ENCODE measurements around the gene RNLS.

Gene RNLS

DNA sequence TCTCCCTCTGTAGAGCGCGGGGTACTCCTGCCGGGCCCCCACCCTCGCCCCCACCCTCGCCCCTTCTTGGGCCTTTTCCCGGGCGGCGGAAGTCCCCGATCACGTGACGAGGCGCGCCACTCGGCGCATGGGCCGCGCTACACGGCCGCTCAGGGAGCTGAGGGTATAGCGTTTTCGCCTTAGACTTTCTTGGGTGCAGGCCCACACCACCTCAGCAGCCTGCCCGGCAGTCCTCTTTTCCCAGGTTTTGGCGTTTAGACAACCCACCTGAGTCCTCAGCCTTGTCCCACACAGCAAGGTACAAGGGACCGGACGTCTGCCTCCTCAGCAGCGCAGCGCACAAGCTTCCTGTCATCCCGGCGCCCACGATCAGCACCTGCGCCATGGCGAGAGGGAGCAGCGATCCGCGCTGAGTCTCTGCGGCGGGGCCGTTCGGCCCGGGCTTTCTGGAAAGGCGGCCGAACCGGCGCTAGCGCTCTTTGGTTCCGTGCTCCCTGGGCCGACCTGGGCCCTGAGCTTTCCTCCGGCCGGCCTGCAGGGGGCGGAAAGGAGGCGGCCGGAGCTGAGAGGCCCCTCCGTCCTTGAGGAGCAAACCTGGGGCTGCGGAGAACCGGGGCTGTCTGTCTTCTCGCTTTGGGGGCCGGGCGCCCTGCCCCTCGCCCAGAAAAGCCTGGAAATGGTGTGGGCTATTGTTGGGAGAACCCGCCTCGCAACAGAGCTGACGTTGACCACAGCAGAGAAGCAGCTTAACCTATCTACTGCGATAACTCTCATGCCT is at the start of gene RNLS:
Gene RNLS, minus strand, starts transcription at position 513 of the 778 bp plus-strand sequence.
- DNase-seq (ENCODE audit: low read depth in 2 of 2) = peak; percentile 15 to 37

DNA sequence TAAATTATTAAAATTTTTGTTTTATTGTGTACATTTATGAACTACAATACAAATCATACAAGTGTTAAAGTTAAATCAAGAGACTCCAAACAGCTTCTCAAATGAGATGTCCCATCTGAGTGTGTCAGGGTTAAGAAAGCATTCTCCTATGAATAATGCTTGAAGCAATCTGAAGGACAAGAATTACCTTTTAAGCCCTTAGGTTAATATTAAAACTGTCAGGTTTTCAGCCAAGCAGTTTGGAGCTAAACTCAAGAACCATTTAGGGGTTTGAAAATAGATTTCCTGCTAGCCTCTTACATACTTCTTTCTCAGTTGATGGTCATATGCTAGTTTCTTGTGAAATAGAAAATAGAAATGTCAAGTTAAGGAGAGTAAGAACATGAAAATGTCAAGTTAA is 41.7 kb upstream of the RNLS start:
- no peak for DNase-seq (ENCODE audit: low read depth in 2 of 2)

DNA sequence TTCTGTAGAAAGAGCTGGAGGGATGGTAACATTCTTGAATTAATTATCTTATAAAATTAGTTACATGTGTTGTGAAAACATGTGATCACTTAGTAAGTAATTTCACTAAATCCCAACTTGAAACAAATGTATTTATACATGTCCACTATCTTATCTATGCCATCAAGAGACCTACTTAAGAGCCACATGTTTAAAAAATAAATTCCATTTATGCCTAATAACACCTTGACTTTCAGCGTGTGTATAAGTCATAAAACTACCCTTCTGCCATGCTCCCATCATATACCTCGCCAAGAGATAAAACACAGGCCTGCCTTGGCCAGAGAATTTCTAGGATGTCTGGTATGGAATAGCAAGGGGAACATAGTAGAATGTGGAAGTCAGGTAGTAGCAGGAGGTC is 40.7 kb upstream of the RNLS start:
- no peak for DNase-seq (ENCODE audit: low read depth in 2 of 2)

DNA sequence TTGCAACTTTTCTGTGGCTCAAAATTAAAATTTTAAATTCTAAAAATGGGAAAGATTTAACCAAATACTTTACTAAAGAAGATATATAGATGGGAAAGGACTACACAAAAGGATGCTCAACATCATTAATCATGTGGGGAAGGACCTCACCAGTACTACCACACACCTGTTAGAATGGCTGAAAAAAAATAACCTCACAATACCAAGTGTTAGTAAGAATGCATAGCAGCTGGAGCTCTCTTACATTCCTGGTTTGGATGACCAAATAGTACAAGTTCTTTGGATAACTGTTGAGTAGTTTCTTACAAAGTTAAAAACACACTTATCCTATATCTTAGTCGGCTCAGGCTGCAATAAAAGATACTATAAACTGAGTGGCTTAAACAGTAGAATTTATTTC is 37.3 kb upstream of the RNLS start:
- DNase-seq (ENCODE audit: low read depth in 2 of 2) = no peak

DNA sequence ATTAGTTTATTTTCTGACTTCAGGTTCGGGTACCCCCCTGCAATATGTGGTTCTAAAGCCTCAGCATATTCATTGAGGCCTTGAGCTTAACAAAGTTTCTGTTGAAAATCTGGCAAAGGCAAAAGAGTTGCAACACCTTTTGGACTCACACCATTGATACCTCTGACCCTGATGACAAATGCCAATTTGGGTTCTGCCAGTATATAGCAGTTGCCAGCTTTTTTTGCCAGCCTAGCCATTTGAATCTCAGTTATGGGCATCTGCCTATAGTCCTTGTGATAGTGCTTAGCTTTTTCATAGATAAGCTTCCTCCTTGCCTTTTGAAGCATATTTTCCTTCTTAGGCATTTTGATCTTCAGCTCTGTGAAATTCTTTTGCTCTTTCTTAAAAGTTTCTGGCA is 35.4 kb upstream of the RNLS start:
- no peak for DNase-seq (ENCODE audit: low read depth in 2 of 2)

DNA sequence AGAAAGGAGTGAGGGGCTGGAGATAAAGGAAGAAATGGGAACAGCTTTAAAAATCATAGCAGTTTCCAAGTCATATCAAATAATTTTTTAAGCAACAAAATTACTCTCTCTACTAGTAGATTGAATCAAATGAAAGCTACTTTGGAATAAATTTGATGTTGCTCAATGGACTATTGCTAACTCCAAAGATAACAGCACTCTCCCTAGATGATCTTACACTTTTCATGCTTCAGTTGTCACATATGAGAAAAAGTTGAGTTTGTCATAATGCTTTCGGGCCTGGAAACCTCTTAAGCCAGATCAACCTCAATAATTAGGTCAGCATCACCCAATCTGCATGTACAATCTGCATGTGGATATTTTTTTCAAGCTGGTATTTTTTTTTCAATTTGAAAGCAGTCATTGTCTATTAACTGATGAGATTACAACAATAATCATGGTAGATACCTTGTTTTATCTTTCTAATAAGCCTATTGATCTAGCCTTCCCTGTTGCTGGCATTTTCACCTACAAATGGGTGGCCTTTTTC is 34.7 kb upstream of the RNLS start:
- no peak for DNase-seq (ENCODE audit: low read depth in 2 of 2)

DNA sequence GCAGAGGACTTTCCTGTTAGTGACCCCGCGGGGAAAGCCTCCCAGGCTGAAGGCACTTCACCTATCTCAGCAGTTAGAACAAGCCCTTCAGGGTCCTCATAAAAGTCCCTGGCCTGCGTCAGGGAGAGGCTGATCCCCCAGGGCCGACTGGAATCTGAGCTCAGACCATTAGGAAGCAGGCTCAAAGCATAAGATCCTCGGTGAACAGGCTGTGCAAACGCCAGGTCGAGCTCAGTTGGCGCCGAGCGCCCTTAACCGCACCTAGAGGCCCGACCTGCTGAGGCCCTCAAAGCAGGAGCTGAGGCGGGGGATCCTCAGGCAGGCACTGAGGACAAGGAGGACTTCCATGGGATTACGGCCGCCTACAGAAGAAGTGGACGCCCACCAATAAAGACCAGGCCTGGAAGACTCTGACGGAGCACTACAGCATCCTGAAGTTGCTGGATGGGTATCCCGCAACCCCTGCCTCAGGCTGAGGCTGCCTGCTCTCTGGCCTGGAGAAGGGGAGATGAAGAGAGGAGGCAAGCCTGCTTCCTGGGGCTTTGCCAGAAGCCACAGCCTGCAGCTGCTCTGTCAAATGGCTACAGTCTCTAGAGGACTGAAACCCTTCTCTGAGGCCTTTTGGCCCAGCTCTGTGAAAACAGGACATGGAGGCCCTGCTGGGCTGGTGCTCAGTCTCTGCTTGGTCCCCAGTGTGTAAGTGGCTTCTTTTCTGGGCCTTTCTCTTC is 33.3 kb upstream of the RNLS start:
- DNase-seq (ENCODE audit: low read depth in 2 of 2) = no peak

DNA sequence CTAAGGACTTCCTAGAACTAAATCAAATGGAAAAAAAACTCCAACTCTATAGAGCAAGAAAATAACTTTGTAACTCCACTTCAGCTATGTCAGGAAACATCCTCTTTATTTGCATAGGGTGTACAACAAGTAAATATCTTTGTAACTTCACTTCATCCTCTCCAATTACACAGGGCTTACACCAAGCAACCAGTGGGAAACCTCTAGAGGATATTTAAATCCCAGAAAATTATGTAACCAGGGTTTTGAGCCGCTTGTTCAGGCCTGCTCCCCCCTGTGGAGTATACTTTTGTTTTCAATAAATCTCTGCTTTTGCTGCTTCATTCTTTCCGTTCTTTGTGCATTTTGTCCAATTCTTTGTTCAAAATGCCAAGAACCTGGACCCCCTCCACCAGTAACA is 25.7 kb upstream of the RNLS start:
- no peak for DNase-seq (ENCODE audit: low read depth in 2 of 2)

DNA sequence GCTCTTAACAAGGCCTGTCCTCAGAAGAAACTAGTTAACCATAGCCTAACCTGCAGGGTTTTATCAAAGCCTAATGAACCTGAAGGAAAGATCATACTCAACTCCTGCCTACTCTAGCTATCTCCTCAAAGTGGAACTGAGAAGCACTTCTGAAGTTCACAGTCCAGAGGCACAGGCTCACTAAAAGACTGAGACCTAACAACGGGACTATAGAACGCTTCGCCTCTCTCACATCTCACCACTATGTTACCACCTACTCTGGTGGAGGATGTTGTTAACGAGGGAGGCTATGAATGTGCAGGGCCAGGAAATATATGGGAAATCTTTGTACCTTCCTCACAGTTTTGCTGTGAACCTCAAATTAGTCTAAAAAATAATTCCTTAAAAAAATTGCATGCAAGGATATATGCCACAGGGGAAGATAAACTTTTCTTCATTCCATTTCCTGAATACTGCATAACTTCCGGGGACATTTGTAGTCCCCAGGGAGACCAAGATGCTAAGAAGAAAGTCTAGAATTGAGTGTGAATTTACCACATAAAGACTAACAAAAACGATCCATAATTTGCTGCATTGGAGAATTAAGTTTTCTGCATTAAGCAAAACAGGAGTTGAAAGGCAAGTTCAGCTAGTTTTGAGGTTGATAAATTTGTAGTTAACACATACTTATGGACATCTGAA is 25.1 kb upstream of the RNLS start:
- no peak for DNase-seq (ENCODE audit: low read depth in 2 of 2)

DNA sequence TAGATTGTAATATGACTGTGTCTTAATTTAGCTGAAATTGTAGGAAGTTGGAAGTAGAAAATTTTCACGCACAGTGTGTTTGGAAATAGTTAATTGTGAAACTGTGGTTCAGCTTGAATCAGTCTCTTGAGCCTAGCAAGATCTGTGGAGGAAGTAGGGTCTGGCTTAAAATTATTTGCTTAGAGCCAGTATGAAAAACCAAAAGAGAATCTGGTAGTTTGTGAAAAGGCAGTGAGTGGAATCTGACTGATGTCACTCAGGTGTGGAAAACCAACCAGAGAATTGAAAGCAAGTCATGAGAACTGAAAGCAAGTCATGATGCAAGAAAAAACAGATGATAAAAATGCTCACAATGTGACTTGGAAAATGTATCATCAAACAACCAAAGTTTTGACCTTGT is 14.9 kb upstream of the RNLS start:
- no peak for DNase-seq (ENCODE audit: low read depth in 2 of 2)

DNA sequence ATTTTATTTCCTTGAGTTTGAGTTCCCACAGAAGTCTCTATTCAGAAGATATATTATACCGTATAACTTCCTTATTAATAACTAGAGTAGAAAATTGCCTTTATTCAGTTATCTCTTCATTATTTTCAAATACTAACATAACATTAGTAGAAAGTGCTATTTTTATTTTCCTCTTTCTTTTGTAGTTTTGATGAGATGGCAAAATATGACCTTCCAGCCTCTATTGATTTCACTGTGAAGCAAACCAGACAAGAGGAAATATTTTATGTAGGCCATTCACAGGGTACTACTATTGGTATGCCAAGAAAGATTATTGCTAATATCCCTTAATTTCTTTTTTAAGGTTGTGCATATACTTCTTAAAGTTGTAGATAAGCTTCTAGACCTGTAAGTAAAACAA is 11.4 kb upstream of the RNLS start:
- DNase-seq (ENCODE audit: low read depth in 2 of 2) = no peak

DNA sequence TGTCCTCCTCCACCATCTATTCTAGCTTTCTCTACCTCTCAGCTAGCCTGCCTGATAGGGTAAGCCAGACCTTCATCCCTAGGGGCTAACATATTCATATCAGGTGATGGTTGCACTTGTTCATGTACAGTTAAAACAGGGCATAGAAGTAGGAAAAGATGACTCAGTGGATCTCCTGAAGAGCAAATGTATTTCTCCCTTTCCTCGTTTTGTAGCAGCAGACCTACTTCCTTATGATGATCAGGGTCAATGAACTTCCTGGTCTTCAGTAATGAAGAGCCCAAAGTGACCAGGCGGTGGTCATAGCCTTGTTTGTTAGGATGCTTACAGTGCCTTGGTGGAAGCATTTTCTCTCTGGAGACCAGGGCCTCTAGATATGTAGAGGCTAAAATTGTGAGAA is 9.8 kb upstream of the RNLS start:
- DNase-seq (ENCODE audit: low read depth in 2 of 2) = no peak

DNA sequence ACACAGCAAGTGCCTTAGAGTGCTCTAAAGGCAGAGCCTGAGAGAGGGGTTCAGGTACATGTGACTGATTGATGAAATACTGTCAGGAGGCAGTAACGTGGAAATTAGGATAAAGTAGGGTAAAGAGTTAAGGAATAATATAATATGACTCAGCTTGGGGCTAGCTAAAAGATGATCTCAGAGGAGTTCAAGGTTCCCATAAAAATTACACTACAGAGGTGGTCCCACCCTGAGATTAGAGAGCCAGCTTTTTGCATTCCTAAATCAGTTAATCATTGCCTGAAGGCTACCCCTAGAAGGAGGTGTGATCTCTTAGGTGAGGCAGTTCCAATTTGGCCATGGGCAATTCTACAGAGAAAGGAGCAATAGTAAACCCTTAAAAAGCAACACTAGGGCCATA is 9.3 kb upstream of the RNLS start:
- no peak for DNase-seq (ENCODE audit: low read depth in 2 of 2)

DNA sequence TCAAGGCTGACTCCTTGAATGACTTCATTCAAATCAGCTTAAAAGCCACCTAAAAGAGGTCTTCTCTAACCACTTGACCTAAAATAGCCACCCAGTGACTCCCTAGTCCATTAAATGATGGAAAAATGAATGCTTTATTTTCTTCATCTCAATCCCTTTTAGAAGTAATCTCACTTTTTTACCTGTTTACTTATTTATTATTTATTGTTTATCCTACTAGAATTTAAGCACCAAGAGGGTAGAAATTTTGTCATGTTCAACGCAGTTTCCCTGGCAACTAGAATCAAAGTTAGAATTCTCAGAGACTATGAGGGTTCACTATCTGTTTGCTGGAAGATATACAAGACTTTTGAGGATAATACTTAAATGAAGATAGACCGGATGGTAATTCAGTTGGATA is 3.3 kb upstream of the RNLS start, which contains the start of gene LIPJ:
Gene LIPJ, plus strand, starts transcription at position 301 of the 400 bp plus-strand sequence. CDS start 3,926 bp downstream, outside the sequence.
- DNase-seq (ENCODE audit: low read depth in 2 of 2) = no peak

DNA sequence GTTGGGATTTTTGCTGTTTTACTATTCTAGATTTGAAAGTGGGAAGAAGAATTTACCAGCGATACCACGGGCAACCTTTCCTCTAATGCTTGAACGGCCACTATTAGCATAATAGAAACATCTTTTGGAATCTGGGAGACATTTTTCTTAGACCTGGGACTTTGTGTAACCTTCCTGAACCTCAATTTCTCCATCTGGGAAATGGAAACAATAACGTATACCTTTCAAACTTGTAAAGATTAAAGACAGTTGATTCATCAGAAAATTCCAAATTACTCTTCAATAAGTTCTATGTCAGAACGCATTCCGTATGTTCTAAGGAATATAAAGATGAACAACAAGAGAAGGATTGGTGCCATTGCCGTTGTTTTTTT is 453 bp upstream of the RNLS start:
- no peak for DNase-seq (ENCODE audit: low read depth in 2 of 2)

DNA sequence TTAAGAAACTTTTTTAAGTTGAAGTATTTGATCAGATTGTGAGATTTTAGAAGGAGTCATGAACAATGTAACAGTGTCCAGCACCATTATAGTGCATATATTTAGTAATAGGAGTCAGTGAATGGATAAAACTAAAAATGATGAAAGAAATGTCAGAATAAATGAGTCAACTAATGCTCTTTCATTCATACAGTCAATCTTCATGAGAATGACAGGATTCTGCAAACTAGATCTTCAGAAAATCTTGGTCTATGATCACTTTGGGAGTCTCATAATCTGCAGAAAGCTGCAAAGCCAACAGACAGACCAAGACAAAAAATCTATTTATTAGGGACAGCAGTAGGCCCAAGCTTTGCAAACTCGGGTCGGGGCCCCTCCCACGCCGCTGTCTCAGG is 710 bp downstream of the RNLS start:
- DNase-seq (ENCODE audit: low read depth in 2 of 2) = no peak

DNA sequence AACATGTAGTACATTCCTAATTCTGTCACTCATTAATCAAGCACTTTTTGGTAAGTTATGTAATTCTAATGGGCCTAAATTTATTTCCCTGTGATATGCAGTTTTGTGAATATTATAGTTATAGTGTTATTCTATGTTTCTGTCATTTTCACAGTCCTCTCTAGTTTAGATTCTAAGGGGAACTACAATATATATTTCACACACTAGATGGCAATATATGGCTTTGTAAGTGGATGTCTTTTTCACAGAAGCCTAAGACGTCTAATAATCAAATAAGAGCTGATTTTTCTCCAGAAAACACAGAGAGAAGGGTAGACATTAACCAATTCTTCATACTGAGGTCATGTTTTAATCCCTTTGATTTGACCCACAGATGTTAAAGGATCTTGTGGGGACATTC is 18.0 kb downstream of the RNLS start:
- no peak for DNase-seq (ENCODE audit: low read depth in 2 of 2)

DNA sequence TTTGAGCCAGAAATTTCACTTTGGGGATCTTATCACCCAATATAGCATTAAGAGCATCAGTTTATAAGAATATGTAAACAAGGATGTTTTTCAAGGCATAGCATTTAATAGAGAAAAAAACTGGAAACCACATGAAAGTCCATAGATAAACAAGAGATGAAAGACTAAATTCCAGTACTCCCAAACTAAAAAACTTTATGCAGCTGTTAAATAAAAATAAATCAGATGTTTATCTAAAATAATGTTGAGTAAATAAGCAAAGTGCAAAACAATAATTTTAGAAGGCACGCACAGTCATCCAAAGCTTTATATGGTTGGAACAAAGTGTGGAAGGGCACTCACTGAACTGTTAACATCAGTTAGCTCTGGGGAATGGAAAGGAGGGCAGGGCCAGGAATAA is 21.0 kb downstream of the RNLS start:
- DNase-seq (ENCODE audit: low read depth in 2 of 2) = no peak

DNA sequence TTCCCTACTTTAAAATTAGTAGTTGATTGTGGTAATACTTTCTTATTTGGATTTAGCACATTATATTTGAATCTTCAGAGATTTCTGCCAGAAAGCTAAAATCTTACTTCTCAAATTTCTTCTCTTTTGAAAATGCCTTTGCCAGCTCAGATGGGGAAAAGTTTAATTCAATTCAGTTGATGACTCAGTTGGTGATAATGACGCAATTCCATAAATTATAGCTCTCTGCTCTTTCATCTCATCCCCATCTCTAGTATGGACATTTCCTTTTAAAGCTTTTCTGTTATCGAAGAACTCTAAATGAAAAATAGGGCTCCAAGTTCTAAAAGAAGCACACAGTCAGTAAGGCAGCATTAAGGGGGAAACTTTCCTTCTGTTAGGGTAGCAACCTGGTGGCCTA is 25.5 kb downstream of the RNLS start:
- no peak for DNase-seq (ENCODE audit: low read depth in 2 of 2)

DNA sequence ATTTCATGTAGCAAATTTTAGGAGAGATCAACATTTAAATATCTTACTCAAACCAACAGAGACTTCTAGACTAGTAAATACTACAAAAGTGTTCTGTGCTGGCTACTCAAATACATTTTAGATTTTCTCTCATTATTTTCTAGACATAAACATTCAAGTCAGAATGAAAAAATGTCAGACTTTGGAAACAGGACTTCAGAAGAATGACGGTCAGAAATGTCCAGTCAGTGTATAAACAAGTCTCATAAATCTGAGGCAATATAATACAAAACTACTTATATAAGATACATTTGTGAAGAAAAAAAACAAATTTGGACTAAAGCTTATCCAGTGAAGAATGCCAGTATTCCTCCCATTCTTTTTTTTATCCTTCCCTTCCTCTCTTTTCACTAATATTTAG is 25.9 kb downstream of the RNLS start:
- no peak for DNase-seq (ENCODE audit: low read depth in 2 of 2)

DNA sequence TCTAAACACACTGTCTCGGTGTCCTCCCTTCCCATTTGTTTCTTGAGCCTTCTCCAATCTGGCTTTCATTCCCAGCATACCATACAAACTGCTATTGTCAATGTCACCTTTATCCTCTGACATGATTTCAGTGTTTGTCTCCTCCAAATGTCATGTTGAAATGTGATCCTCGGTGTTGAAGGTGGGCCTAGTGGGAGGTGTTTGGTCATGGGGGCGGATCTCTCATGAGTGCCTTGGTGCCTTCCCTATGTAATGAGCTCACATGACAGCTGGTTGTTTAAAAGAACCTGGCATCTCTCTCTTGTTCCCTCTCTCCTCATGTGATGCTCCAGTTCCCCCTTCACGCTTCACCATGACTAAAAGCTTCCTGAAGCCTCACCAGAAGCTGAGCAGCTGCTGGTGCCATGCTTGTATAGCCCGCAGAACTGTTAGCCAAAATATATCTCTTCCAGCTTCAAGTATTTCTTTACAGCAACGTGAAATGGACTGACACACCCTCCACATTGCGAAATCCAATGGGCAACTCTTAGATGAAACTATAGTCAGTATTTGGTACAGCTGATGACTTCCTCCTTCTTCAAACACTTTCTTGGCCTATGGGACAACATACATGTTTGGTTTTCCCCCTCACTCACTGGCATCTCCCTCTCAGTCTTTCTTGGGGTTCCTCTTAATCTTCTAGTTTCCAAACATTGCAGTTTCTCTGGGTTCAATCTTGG is 27.8 kb downstream of the RNLS start:
- no peak for DNase-seq (ENCODE audit: low read depth in 2 of 2)

Measured in stimulated activated CD4-positive, alpha-beta T cell treated with anti-CD3 and anti-CD28 coated beads, Interleukin-1b, Interleukin-23, amount 100 ng/mL, for 1 hour (primary cell).